ENCODE results near the gene PAFAH2.

The PAFAH2 gene

GRCh38 chr1:25997828-25998761 is at the start of gene PAFAH2:
PAFAH2 (minus strand) TSS chr1:25998063; CDS start chr1:25990816, 7,247 bp downstream.
- peak; percentile 94 for DNase-seq (ENCODE audit: low read depth)

- no peak for DNase-seq (ENCODE audit: low read depth)
Measured at GRCh38 chr1:26047278-26047874, 49.5 kb upstream of the PAFAH2 start.

- DNase-seq (ENCODE audit: low read depth) = no peak
Measured at GRCh38 chr1:26046246-26047095, 48.6 kb upstream of the PAFAH2 start.

GRCh38 chr1:26045722-26046245 is 47.9 kb upstream of the PAFAH2 start, which contains the start of gene SLC30A2:
SLC30A2 (minus strand) TSS chr1:26046118; CDS start chr1:26045896, 222 bp downstream.
- no peak for DNase-seq (ENCODE audit: low read depth)

- no peak for DNase-seq (ENCODE audit: low read depth)
Measured at GRCh38 chr1:26044971-26045721, 47.3 kb upstream of the PAFAH2 start.

- DNase-seq (ENCODE audit: low read depth) = no peak
Measured at GRCh38 chr1:26044414-26044813, 46.6 kb upstream of the PAFAH2 start.

- no peak for DNase-seq (ENCODE audit: low read depth)
Measured at GRCh38 chr1:26043765-26044164, 45.9 kb upstream of the PAFAH2 start.

- DNase-seq (ENCODE audit: low read depth) = no peak
Measured at GRCh38 chr1:26041978-26042377, 44.1 kb upstream of the PAFAH2 start.

GRCh38 chr1:26041401-26041800 is 43.5 kb upstream of the PAFAH2 start:
- no peak for DNase-seq (ENCODE audit: low read depth)

GRCh38 chr1:26038904-26039303 is 41.0 kb upstream of the PAFAH2 start:
- no peak for DNase-seq (ENCODE audit: low read depth)

GRCh38 chr1:26038477-26038876 is 40.6 kb upstream of the PAFAH2 start:
- no peak for DNase-seq (ENCODE audit: low read depth)

GRCh38 chr1:26037904-26038303 is 40.0 kb upstream of the PAFAH2 start:
- no peak for DNase-seq (ENCODE audit: low read depth)

GRCh38 chr1:26036756-26037281 is 39.0 kb upstream of the PAFAH2 start:
- DNase-seq (ENCODE audit: low read depth) = no peak

GRCh38 chr1:26035959-26036755 is 38.3 kb upstream of the PAFAH2 start:
- DNase-seq (ENCODE audit: low read depth) = peak; percentile 74

GRCh38 chr1:26035203-26035958 is 37.5 kb upstream of the PAFAH2 start:
- DNase-seq (ENCODE audit: low read depth) = peak; percentile 91

- no peak for DNase-seq (ENCODE audit: low read depth)
Measured at GRCh38 chr1:26034504-26035202, 36.8 kb upstream of the PAFAH2 start.

GRCh38 chr1:26032656-26033357 is 34.9 kb upstream of the PAFAH2 start:
- no peak for DNase-seq (ENCODE audit: low read depth)

GRCh38 chr1:26031611-26032220 is 33.9 kb upstream of the PAFAH2 start:
- no peak for DNase-seq (ENCODE audit: low read depth)
